GM18909 (cell line): ENCODE measurements around the gene FNIP2.
"Not testable (repeated sequence)": the region's sequence is repeated elsewhere in the genome, so short reads cannot be mapped to it uniquely, and the experiment has no call there.

Source experiments
- ATAC-seq: cut with Tn5 transposase; IDR thresholded peaks from one replicate; pipeline ENCODE4 v1.9.1; 2021; ENCODE audit warnings: mild to moderate bottlenecking; ENCODE audit not compliant: unreplicated experiment, poor library complexity

FNIP2 gene

DNA sequence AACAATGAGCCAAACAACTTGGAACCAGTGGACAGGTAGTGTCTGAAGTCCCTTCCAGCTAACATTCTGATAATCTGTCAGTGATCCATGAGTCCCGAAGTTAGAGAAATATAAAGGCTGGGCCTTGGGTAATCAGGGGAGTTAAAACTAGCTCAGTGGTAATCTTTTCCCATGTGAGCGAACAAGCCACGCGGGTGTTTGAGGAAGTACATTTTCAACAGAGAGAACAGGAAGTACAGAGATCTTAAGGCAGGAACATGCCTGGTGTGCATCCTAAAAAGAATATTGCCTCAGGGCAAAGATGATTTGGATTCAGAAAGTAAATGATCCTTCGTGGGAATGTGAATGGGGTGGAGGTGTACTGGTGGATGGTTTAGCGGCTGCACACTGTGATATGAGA, 42.9 kb downstream of the FNIP2 start:
- peak; percentile 24 for ATAC-seq

DNA sequence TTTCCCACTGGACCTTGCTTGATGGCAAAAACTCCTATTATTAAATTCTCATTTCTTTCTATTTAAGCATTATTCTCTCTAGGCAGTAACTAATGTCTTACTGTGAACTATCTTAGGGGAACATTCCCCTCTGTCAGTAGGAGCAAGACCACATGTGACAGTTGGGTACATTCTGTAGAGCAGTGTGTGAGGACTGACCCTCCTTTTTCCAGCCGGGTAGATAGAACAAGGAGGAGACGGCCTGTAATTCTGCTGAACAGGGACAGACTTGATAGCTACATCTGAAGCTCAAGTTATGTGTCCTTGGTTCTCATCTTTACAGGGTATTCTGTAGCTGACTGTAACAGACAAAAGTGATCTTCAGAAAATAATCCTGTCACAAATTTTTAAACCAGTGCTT, 43.3 kb downstream of the FNIP2 start:
- no peak for ATAC-seq

DNA sequence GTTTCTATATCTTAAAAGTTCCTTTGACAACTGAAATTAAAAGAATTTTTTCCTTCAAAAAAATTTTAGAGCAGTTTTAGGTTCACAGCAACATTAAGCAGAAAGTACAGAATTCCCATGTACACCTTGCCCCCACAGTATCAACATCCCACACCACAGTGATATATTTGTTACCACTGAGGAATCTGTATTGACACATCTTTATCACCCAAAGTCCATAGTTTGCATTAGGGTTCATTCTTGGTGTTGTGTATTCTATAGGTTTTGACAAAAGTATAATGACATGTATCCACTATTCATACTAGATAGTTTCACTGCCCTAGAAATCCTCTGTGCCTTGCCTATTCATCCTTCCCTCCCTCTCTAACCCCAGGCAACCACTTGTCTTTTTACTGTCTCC, 43.7 kb downstream of the FNIP2 start:
- no peak for ATAC-seq

DNA sequence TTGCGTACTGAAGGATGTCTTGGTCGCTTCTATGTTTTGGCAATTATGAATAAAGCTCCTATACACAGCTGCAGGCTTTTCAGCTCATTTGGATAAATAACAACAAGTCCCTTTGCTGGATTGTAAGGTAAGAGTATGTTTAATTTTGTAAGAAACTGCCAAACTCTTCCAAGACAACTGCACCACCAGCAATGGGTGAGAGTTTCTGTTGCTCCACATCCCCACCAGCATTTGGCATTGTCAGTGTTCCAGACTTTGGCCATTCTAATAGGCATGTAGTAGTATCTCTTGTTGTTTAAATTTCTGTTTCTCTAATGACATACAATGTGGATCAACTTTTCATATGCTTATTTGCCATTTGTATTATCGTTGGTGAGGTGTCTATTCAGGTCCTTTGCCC, 44.3 kb downstream of the FNIP2 start:
- ATAC-seq = no peak

DNA sequence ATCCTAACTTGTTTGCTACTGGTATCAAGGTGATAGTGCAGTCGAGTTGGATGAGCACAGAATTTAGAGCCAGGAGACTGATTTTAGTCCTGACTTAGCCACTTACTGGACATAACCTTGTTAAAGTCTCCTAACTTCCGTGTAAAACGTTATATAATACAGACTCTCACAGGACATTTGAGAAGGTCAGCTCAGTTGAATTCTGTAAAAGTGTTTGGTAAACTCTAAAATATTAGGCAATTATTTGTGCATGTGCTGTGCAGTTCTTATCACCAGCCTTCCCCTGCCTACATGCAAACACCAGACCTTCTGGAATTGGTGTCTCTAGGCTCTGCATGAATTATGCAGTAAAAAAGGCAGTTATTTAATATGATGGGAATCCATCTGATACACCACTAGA, 45.4 kb downstream of the FNIP2 start:
- no peak for ATAC-seq

DNA sequence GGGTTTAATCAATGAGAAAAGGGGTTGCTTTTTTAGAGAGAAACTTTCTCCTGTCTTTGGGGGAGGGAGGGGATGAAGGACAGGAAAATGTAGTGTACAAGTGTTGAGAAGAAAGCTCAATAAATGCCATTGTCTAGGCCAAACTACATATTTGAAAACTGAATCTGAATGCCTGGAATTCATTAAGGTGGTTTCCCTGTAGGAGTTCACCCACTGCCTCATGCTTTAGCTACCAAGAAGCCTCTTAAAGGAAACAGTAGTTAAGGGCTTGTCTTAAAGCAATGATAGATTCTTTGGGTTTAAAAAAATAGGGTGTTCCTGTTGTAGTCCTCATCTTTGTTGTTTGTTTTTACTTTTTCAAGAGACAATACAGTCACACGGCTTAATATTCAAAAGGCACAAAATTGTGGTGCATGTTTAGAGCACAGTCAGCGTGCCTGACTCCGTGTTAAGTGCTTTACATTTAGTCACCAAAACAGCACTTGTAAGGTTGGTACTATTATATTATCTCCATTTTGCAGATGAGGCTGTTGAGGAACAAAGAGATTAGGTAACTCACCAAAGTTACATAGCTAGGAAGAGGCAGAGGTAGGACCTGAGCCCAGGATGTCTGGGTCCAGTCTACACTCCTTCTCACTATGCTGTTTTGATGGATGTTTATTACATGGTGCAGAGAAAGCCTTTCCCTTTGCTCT, 46.0 kb downstream of the FNIP2 start:
- no peak for ATAC-seq

DNA sequence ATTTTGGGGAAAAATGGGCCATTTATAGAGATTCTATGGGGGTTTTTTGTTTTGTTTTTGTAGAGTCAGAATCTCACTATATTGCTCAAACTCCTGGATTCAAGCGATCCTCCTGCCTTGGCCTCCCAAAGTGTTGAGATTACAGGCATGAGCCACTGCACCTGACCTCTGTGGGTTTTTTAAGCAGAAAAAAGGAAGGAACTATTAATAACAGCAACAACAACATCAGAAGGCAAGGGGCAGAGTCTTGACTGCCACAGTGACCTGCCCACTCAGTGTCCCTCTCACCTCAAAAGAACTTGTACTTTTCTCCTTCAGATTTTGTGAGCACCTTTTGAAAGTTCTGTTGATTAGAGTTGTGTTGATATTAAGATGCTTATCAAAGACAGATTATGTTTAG, 48.1 kb downstream of the FNIP2 start:
- ATAC-seq = peak; percentile 39

DNA sequence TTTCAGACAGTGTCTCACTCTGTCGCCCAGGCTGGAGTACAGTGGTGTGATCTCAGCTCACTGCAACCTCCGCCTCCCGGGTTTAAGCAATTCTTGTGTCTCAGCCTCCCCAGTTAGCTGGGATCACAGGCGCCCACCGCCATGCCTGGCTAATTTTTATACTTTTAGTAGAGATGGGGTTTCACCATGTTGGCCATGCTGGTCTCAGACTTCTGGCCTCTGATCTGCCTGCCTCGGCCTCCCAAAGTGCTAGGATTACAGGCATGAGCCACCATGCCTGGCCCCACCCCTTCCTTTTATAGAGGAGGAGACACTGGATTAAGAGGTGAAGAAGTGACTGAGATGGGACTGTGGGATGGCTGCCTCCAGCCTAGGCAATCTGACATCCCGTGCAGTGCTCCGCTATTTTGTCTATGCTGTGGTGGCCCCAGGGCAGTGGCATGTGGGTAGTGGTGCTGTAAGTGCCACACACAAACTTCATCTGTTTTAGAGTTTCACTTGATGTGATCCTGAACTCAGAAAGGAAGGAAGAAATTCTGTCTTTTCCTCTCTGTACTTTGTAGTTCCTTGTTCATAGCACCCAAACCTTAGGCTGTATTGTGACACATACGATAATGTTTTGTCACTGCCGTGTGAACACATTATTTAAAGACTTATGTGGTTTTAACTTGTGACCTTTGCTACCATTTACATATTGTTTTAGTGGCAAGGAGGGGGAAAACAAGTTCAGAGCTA, 48.9 kb downstream of the FNIP2 start:
- ATAC-seq = peak; percentile 70

DNA sequence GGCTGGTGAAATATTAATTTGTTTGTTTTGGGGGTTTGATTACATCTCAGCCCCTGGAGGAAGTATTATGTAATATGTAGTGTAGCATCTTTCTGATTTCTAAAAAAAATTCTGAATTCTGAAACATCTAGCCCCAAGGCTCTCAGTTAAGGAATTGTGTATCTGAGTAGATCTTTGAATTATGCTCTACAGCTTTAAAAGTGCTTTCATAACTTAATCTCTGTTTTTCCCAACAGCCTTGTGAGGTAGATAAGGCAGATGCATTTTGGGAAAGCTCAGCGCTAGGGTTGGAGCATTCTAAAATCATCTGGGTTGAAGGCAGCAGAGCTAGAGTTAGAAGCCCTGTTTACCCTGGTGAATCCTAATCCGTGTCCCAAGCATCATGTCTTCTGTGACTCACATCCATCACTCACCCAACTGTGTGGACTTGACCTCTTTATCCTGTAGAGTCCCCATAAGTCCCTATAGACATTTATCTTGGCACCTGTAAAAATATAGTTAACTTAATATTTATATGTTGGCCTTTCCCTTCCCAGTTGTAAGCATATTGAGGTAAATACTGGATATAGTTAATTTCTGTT, 49.8 kb downstream of the FNIP2 start:
- no peak for ATAC-seq

DNA sequence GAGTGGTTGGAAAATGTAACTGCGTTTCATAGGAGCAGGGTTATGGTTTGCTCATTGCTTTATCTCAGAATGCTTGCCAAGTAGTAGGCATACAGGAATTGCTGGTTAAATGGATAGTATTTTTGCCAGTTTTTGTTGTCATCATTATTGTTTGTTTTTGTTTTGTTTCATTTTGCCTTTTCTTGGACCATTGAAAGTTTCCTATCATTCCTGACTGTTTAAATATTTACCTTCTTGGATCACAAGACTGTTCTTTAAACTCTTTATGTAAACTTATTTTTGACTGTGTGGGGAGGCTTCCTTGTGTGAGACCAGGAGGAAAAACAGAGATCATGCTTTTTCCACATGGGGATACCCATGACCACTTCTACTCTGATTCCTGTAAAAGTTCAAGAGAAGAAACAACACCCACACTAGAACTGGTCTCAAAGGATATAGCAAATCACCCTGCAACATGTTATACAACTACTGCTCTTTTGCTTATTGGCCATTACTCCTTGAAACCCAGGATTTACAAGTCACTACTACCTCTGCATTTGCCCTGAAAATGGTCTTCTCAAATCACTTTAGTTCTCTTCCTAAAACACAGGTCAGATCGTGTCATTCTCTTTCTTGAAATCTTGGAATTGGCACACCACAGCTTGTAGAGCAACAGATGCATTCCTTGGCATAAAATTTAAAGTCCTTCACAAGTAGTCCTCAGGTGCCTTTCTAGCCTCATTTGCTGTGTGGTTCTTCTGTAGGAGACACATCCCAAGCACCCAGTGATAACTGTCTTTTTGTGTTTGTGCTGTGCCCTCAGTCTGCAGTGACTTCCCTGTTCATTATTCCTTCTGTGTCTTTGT, 51.3 kb downstream of the FNIP2 start:
- no peak for ATAC-seq

DNA sequence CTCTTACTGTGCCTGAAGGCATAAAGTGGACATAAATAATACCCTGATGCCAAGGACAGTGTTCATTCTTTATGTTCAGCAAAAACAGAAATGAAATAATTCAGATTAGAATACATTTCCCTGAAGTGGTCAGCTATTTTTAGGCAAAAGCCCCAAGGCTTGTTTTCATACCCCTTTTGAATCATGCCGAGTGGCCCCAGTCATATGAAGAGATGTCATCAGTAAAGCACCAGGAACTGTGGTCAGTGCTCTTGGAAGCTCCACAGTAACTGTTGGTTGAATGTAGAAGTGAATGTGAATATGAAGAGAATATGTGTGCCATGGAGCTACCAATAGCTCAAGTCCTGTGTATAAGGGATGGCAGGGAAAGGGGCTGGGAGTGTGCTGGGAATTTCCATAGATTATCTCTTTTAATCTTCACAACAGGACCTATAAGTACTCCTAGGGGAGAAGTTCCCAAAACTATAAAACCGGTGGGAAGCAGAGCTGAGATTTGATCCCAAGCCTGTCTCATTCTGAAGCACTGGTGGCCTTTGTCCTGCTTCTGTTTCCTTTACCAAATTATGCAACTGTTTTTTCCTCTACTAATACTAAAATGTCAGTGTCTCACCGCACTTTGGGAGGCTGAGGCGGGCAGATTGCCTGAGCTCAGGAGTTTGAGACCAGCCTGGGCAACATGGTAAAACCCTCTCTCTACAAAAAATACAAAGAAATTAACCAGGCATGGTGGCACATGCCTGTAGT, 52.6 kb downstream of the FNIP2 start:
- ATAC-seq = no peak

DNA sequence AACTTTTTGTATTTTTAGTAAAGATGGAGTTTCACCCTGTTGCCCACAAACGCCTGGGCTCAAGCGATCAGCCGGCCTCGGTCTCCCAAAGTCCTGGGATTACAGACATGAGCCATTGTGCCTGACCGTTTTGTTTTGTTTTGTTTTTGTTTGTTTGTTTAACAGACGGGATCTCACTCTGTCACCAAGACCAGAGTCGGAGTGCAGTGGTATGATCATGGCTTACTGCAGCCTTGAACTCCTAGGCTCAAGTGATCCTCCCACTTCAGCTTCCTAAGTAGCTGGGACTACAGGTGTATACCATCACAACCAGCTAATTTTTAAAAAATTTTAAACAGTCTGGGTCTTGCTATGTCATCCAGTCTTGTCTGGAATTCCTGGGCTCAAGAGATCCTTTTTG, 53.5 kb downstream of the FNIP2 start:
- ATAC-seq = no peak

DNA sequence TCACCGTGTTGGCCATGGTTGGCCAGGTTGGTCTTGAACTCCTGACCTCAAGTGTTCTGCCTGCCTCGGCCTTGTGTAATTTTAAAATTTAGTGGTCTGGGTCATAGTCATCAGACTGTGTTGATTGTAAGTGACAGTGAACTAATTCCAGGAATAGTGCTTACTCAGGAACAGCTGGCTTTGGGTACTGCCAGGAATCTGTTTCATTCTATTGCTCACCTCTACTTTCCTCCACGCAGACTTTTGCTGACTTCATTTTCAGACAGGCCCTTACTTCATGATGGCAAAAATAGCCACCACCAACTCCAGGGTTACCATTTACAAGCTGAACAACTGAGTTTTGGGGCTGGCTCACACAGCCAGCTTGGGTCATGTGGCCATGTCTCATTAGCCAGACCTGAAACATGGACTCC, 54.6 kb downstream of the FNIP2 start:
- ATAC-seq = no peak

DNA sequence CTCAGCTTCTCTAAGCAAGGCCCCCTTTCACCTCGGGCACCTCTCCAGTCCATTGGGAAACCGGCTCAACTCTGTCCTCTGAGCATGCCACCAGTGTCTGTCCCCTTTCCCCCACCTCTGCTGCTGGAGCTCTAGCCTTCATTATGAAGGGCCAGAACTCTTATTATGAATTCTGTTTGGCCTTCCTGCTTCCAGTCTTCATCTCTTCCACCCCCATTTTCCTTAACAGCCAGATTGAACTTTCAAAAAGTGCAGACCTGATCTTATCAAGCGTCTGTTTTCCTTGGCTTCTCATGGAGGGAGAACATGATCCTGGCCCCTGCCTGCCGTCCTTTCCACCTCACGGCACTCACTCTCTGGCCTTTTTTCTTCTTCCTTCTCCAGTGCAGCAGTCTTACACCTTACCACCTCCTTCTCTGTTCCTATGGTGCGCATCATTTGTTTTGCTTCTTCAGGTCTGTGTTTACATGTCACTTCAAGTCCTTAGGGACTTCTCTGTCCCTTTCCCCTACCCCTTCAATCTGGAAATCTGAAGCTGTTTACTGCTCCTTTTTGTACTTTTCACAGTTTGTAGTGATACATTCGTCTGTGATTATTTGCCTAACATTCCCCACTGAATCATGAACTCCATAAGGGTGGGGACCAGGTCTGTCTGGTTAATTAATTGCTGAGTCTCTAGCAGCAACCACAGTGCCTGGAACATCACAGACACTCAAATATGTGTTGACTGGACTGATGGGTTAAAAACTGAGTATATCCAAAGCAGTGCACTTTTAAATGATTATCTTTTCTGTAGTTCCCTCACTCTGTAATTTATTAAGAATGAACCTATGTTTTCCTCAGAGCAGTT, 55.8 kb downstream of the FNIP2 start:
- no peak for ATAC-seq

DNA sequence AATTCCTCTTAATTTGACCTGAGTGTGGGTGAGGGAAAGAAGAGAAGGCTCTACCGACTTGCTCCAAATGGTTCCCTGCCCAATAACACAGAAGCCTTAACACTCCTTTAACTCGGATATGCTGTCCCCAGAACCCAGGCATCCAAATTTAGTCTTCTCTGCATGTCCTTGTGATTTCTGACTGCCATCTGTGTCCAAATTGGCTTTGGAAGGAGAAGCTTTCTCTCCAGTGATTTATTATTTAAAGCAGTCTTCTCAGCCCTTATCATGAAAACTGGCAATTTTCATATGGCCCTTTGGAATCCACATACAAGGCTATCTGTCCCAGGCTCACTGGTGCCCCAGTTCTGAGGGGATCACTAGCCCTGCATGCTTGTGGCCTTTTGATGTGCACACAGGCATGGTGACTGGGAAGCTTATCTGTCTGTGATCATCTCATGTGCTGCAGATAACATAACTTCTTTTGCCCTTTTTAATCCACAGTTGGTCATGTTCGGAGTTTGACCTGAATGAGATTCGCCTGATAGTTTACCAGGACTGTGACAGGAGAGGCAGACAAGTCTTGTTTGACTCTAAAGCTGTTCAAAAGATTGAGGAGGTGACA, 56.7 kb downstream of the FNIP2 start:
- ATAC-seq = peak; percentile 6

DNA sequence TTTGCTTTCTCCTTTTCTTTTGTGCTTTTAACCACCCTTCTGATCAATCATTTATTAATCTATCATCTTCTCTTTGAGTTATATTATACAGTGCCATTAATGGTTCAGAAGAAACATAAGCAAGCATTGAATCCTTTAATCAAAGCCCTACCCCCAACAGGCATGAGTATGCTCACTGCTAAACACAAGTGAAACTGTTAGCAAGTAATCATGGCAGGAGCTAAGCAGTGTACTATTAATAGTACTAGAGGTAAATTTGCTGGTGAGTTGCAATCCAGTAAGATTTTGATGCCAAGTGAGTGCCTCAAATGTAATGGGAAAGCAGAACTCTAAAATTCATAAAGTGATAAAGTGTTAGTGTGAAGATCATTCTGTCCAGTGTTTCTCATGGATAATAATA, 57.2 kb downstream of the FNIP2 start:
- peak; percentile 78 for ATAC-seq

DNA sequence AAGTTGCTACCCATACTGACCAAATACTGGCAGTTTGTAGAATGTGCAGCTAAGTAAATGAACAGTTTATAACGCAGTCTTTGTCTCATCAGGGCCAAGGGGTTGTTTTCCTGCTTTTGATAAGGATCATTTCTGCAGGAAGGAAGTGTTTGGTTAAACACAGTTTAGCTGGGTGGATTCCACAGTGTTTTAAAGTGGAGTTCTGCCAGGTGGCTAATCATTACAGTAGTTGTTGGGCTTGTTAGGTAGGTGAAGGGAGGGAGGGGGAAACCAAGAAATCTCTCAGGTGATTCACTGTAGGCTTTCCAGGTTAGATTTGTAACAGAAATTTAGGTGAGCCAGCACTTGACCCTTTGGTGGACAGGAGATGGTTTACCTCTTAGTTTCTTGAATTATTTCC, 58.1 kb downstream of the FNIP2 start:
- no peak for ATAC-seq

DNA sequence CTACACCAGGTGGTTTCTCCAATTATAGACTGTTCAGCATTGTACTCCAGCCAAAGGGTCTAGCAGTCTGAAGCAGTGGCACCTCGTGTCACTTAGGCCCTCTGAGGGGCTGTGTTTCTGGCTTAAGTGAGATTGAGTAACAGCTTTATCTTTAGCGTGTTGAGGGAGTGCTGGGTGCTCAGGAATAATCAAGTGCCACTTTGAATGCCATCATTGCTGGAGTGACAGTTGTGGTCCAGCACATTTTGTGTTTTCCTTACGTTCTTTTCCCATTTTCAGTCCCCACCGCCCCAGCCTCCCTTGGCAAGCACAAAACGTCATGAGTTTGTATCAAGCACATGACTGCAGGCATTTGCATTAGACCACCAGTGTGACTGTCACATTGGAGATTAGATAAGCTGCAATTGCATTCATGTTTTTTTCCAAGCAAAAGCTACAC, 58.7 kb downstream of the FNIP2 start:
- no peak for ATAC-seq

DNA sequence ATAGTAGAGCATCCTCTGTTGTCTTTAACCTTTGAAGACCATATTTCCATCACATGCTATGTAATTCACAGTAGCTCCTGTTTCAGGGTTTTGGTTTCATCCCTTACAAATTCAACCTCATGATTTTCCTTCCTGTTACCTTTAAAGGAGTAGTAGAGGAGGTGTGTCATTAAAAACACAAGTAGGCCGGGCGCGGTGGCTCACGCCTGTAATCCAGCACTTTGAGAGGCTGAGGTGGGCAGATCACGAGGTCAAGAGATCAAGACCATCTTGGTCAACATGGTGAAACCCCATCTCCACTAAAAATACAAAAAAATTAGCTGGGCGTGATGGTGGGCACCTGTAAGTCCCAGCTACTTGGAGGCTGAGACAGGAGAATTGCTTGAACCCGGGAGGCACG, 59.3 kb downstream of the FNIP2 start:
- ATAC-seq = not testable (repeated sequence)
